CD4-positive, alpha-beta T cell treated with Interleukin-6 for 4 hours (primary cell): ENCODE measurements around the gene STYXL1.
"Not testable (repeated sequence)": the region's sequence is repeated elsewhere in the genome, so short reads cannot be mapped to it uniquely, and the experiment has no call there.

Source experiments
- DNase-seq: peaks from one replicate; pipeline ENCODE4 v3.0.0-alpha.2; 2020; ENCODE audit warnings: mixed read lengths

The STYXL1 gene, protein sequence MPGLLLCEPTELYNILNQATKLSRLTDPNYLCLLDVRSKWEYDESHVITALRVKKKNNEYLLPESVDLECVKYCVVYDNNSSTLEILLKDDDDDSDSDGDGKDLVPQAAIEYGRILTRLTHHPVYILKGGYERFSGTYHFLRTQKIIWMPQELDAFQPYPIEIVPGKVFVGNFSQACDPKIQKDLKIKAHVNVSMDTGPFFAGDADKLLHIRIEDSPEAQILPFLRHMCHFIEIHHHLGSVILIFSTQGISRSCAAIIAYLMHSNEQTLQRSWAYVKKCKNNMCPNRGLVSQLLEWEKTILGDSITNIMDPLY

DNA sequence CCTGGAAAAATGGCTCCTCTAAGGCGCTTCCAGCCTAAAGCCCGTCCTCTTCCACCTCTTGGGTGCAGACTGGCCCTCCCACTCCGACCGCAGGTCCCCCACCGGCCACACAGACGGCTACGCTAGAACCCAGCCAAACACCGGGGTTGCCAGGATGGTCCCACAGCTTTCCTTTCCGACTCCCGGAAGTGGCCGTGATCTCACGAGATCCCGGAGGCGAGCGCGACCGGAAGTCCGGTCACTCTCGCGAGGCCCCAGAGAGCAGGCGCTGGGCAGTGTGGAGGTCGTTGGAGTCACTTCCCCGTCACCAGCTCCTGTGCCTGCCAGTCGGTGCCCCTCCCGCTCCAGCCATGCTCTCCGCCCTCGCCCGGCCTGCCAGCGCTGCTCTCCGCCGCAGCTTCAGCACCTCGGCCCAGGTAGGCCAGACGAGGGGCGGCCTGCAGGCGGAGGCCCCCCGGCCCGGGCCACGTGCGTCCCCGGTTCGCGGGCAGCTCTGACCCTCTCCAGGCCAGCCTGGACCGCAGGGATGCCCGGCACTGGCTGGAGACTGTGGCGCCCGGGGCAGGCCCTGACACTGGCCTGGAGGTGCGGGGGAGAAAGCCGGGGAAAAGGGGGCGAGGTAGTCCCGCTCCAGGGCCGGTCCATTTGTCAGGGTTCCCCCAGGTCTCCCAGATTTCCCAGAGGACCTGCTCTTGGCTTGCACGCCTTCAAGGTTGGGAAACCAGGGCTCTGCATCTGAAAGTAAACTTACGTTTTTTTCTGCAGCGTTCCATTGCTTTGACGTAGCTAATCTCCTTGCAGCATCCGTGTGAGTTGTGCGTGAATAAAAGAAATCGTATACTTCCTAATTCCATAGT is at the start of gene STYXL1, which contains the start of gene MDH2:
STYXL1 (minus strand) TSS at position 190 of the 857 bp plus-strand sequence. CDS start 17,477 bp downstream, outside the sequence.
MDH2 (plus strand) TSS at position 296 of the 857 bp plus-strand sequence; CDS start at position 351, 55 bp downstream.
- peak; percentile 82 for DNase-seq

DNA sequence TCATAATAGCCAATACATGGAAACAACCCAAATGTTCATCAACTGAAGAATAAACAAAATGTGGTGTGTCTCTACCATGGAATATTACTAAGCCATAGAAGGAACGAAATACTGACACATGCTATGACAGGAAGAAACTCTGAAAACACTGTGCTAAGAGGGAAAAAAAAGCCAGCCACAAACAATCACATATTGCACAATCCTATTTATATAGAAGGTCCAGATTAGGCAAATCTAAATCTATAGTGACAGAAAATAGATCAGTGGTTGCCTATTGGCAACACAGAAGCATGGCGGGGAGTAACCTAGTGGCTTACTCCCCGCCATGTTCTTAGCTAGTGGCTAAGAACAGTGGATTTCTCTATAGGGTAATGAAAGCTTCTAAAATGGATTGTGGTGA is 48.1 kb upstream of the STYXL1 start:
- DNase-seq: no peak

DNA sequence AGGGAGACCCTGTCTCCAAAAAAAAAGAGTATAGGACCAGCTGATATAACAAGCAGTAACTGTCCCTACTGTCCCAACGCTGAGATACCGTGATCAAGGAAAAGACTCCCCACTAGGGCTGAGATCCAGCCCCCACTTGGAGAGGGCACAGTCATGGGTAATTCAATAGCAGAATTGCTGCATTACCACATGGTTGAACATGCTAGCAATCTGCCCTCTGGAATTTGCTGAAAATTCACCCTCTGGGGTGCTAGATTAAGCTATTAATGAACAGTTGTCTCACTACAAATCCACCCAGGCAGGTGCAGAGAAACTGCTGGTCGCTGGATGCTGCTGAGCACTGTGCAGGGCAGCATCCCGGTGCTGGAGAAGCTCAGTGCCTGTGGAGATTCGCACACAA is 46.5 kb upstream of the STYXL1 start:
- DNase-seq: not testable (repeated sequence)

DNA sequence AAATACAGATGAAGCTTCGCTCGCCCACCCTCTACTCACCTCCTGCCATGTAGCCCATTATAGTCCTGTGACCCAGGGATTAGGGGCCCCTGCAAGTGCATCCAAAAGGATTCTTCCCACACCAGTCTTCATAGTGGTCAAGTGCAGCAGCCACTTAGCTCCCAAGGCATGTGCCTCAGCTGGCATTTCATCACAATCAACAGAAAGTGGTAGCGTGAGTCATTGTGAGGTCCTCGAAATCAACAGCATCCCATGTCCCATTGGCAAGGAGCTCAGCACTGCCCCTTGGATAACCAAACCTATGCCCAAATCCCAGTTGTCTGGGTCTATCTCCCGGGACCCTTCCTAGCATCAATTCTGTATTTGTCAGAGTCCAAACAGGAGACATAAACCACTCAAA is 45.7 kb upstream of the STYXL1 start:
- not testable (repeated sequence) for DNase-seq

DNA sequence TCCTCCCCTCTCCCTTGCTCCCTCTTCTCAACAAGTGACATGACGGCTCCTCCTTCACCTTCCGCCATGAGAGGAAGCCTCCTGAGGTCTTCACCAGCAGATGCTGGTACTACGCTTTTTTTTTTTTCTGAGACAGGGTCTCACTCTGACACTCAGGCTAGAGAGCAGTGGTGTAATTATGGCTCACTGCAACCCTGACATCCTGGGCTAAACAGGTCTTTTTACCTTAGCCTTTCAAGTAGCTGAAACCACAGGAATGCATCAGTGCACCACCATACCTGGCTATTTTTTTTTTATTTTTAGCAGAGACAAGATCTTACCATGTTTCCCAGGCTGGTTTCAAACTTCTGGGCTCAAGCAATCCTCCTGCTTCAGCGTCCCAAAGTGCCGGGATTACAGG is 43.7 kb upstream of the STYXL1 start:
- no peak for DNase-seq

DNA sequence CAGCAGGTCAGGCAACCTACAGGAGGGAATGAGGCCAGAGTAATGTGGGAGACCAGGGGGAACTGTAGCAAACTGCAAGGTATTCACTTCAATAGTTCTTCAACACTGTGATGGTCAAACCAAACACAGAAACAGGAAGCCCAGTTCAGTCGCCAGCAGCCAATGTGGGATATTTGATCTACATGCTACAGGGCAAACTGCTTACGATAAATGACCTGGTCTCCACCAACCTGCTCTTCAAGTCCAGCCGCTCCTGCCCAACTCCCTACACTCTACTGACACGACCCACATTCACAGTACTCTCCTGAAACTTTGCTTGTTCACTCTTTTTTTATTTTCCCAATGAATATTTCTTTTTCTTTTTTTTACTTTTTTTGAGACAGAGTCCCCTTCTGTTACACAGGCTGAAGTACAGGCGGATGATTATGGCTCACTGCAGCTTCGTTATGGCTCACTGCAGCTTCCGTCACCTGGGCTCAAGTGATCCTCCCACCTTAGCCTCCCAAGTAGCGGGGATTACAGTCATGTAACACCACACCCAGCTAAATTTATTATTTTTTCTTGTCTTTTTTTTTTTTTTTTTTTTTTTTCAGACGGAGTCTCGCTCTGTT is 42.2 kb upstream of the STYXL1 start:
- no peak for DNase-seq

DNA sequence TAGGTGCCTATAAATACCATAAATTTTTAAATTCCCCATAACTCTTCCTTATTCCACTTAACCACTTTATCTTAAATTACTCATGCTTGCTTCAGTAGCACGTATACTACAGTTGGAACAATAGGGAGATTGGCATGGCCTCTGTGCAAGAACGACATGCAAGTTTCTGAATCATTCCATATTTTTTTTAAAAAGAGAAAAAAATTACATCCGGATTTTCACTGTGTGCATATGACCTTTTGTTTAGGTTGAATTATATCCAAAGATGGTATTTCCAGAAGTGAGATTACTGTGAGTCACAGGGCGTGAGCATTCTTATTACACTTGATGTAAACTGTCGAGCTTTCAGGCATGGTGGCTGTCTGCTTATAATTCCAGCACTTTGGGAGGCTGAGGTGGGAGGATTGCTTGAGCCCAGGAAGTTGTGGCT is 39.6 kb upstream of the STYXL1 start:
- not testable (repeated sequence) for DNase-seq

DNA sequence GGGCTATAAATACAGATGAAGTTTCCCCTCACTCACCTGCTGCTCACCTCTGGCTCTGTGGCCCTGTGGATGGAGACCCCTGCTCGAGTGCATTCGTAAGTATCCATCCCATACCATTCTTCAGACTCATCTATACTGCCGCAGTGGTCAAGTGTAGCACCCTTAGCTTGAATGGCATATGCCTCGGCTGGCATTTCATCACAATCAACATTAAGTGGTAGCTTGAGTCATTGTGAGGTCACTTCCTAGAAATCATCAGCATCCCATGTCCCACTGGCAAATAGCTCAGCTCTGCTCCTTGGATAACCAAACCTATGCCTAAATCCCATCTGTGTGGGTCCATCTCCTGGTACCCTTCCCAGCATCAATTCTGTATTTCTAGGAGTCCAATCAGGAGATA is 38.3 kb upstream of the STYXL1 start:
- DNase-seq: no peak

DNA sequence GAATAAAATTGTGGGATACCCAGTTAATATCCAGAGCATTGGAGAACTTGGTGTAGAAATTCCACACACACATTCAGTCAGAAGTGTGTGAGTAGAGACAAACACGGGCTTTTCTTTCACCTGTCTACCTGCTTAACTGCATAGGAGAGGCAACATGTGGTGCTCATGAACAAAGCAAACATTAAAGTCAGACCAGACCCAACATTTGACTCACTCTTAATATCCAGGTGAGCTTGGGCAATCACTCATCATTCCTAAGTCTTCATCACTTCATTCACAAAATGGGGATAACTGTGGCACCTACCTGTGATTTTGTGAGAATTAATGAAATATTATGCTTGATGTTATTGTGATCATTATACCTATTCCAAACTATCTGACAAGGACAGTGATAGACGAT is 36.3 kb upstream of the STYXL1 start:
- not testable (repeated sequence) for DNase-seq

DNA sequence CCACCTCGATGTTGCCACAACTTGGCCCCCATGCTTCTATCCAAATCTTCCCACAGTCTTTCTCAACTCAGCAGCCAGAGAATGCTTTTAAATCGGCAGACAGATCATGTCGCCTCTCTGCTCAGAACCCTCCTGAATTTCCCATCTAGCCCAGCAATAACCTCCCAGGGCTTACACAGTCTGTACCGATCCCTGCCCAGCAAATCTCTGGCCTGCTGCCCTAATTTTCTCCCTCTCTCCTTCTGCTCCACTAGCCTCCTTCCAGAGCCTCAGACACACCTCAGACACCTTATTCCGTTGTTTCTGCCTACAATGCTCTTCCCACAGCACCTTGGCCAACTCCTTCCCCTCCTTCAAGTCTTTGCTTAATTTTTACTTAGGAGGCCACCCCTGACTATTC is 32.4 kb upstream of the STYXL1 start:
- DNase-seq: no peak

DNA sequence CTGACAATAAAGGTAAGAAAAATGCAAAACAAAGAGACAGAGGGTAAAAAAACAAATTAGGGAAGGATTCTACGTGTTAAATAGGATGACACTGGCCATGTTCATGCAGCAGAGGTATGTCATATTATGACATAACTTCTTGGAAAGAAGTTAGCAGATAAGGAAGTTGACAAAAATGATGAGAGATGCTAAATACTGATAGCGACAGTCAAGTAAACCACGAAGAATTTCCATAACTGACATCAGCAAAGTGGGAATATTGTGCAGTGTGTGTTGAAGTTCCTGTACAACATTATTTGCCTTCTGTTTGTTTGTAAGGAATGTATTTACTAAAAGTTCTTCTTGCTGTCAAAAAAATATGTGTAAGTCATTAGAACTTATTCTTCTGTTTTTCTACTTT is 29.6 kb upstream of the STYXL1 start:
- no peak for DNase-seq

DNA sequence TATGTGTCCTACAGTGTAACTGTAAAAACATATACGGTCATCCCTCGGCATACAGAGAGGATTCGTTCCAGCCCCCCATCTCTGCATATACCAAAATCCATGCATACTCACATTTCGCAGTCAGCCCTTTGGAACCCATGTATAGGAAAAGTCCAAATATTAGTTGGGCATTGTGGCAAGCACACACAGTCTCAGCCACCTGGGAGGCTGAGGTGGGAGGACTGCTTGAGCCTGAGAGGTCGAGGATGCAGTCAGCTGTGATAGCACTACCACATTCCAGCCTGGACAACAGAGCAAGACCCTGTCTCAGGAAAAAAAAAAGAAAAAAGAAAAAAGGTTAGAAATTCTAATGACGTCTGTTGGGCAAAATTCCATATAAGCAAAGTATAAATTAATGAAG is 29.2 kb upstream of the STYXL1 start:
- DNase-seq: no peak

DNA sequence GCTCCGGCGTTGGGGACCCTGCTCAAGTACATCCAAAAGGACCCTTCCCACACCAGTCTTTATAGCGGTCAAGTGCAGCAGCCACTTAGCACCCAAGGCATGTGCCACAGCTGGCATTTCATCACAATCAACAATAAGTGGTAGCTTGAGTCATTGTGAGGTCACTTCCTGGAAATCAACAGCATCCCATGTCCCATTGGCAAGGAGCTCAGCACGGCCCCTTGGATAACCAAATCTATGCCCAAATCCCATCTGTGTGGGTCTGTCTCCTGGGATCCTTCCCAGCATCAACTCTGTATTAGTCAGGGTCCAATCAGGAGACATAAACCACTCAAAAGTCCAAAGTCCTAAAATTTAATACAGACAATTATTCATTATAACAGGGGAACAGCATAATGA is 27.2 kb upstream of the STYXL1 start:
- DNase-seq: no peak

DNA sequence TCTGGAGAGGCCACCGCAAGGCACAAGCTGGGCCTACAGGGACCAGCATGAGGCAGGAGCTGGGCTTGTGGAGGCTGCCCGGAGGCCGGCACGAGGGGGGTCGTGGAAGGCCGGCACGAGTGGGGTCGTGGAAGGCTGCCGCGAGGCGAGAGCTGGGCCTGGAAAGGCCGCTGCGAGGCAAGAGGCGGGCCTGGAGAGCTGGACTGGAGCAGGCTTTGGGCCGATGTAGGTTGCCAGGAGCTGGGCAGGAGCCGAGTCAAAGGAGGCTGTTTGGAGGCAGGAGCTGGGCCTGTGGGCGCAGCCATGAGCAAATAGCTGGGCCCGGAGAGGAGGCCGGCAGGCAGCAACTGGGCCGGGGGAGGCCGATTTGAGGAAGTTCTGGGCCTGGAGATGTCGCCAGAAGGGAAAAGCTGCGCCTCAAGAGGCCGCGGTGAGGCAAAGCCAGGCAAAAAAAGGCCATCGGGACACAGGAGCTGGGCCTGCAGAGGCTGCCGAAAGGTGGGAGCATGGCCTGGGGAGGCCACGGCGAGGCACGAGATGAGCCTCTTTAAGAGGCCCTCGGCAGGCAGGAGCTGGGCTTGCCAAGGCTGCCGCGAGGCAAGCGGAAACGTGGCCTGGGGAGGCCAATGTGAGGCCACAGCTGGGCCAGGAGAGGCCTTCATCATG is 26.6 kb upstream of the STYXL1 start:
- no peak for DNase-seq

DNA sequence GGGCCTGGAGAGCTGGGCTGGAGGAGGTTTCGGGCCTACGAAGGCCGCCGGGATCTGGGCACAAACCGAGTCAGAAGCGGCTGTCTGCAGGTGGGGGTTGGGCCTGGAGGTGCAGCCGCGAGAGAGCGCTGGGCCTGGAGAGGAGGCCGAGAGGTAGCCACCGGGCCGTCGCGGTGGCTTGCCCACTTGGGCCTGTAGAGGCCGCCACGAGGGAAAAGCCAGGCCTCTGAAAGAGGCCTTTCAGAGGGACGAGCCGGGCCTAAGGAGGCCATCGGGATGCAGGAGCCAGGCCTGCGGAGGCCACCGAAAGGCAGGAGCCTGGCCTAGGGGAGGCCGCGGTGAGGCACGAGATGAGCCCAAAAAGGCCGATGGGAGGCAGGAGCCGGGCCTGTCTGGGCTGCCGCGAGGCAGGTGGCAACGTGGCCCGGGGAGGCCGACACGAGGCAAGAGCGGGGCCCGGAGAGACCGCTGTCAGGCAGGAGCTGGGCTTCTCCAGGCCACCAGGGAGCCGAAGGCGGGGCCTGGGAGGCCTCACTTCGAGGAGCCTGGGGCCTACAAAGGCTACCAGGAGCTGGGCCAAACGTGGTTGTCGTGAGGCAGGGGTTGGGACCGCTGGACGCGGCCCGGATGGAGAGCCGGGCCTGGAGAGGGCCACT is 25.7 kb upstream of the STYXL1 start:
- no peak for DNase-seq

DNA sequence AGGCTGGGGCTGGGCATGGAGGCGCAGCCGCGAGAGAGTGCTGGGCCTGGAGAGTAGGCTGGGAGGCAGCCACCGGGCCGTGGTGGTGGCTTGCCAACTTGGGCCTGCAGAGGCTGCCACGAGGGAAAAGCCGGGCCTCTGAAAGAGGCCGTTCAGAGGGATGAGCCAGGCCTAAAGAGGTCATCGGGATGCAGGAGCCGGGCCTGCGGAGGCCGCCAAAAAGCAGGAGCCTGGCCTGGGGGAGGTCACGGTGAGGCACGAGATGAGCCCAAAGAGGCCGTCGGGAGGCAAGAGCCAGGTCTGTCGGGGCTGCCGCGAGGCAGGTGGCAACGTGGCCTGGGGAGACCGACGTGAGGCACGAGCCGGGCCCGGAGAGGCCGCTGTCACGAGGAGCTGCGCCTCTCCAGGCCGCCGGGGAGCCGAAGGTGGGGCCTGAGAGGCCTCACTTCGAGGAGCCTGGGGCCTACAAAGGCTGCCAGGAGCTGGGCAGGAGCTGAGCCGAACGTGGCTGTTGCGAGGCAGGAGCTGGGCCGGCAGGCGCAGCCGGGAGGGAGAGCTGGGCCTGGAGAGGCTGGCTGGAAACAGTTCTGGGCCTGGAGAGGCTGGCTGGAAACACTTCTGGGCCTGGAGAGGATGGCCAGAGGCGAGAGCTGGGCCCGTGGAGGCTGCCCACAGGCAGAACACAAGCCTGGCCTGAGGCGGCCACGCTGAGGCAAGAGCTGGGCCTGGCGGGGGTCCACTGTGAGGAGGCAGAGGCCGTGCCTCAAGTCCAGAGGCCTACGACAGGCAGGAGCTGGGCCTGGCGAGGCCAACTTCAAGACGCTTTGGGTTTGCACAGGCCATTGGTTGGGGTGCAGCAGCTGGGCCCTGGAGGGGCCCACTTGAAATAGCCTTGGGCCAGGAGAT is 24.7 kb upstream of the STYXL1 start:
- DNase-seq: no peak

DNA sequence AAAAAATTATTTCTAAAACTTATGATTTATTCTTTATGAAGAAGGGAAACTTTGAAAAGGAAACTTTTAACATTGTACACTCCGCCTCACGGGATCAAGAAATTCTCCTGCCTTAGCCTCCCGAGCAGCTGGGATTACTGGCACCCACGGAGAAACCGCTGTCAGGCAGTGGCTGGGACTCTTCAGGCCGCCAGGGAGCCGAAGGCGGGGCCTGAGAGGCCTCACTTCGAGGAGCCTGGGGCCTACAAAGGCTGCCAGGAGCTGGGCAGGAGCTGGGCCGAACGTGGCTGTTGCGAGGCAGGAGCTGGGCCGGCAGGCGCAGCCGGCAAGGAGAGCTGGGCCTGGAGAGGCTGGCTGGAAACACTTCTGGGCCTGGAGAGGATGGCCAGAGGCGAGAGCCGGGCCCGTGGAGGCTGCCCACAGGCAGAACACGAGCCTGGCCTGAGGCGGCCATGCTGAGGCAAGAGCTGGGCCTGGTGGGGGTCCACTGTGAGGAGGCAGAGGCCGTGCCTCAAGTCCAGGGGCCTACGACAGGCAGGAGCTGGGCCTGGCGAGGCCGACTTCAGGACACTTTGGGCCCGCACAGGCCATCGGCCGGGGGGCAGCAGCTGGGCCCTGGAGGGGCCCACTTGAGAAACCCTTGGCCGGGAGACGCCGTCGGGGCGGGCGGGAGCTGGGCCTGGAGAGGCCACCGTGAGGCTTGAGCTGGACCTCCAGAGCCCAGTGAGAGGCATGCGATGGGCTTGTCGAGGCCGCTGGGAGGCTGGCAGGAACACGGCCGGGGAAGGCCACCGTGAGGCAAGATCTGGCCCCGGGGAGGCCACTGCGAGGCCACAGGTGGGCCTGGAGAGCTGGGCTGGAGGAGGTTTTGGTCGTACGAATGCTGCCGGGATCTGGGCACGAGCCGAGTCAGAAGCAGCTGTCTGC is 23.8 kb upstream of the STYXL1 start:
- no peak for DNase-seq

DNA sequence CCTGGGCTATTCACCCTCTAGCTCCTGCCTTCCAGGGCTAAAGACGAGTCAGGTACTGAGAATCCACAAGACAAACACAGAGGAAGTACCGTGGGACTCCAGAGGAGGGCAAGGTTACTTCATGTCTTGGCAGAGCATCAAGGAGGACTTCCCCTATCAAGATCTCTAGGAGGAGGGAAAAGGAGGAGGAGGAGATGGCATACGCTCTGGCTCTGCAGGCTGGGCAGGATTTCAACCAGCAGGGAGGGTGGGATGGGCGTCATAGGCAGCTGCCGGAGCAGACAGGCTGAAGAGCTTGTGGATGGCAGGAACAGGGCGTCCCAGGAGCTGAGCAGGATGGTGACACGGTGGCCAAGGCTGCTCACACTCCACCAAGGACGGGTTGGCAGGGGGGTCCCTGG is 21.4 kb upstream of the STYXL1 start:
- no peak for DNase-seq

DNA sequence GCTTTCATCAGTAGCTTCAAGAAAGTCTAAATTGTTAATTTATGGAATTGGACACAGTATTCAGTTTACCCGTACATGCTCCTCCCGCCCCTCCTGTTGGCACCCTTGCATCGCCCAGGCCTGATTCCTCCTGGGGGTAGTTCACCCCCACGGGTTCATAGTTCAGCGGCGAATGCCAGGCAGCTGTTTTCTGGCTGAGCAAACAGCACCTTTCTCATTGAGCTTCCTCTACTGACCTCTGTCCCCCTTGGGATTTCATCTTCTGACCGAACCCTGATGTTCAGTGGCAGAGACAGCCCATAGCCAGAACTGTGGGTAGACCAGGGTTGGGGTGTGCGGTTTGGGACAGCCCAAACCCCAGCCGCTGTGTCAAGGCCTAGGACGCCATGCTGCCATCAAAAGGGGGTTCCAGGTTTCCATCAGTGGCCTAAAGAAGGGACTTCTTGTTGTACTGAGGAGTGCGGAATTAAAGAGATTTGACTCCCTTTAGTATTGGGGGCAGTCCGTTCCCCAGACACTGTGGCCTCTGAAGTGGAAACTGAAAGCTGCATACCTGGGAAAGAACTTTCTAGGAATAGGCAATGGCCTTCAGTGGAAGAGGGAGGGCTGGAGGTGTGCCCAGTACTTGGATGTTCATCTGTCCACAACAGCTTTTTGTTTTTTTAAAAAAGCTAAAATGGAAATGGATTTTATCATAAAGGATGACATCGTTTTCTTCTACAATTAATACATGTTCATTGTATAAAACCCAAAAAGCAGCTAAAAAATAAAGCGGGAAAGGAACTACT is 19.1 kb upstream of the STYXL1 start:
- DNase-seq: no peak
